Measurements from ENCODE around the gene FAM210A.

Gene FAM210A

GRCh38 chr18:13620818-13621445 is 105.4 kb downstream of the FAM210A start:
- DNase-seq = no peak

GRCh38 chr18:13620206-13620672 is 106.1 kb downstream of the FAM210A start:
- DNase-seq = no peak

- no peak for DNase-seq
These were observed 106.7 kb downstream of the FAM210A start for GRCh38 chr18:13619505-13620205.

- no peak for DNase-seq
These were observed 107.5 kb downstream of the FAM210A start for GRCh38 chr18:13618760-13619438.

GRCh38 chr18:13617826-13618515 is 108.4 kb downstream of the FAM210A start:
- no peak for DNase-seq

GRCh38 chr18:13616525-13617035 is 109.8 kb downstream of the FAM210A start:
- DNase-seq = no peak

GRCh38 chr18:13616041-13616440 is 110.3 kb downstream of the FAM210A start:
- DNase-seq = no peak

GRCh38 chr18:13615432-13615861 is 110.9 kb downstream of the FAM210A start:
- DNase-seq = no peak

GRCh38 chr18:13614641-13615288 is 111.6 kb downstream of the FAM210A start:
- no peak for DNase-seq

GRCh38 chr18:13613591-13614501 is 112.5 kb downstream of the FAM210A start:
- DNase-seq = no peak
